ENCODE measurements around the gene ARSB. TPM values are rescaled to one million over a fixed set of nuclear protein-coding genes. Genes with fewer than 3 reads are reported as not detected.

The ARSB gene
- total RNA-seq, 2 experiments from 2014 or later = 9.2 TPM

DNA sequence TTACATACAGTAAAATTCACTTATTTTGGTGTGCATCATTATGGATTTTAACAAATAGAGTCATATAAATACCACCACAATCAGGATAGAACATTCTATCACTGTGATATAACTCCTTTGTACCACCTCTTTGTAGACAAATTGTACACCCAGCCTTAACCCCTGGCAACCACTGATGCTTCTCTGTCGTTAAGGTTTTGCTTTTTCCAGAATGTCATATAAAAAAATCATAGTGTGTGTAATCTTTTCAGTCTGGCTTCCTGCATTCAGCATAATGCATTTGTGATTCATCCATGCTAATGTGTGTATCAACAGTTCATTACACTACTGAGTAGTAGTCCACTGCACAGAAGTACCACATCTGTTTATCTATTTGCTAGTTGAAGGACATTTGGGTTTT, 81.2 kb downstream of the ARSB start:
- POLR2A ChIA-PET = interaction anchor here (1.0 kb wide), 1 partner anchor 10 kb away, joined by 5 read pairs; no protein-coding TSS in a partner anchor
- Histone ChIP-seq H3K4me2 (ENCODE audit: low read length) (no peak overlapping the region), H3K9me3 (ENCODE audit: low read length) (peaks cover 13% of the 10 kb centered on the region; the same call in 1 of the 2 replicates), H3K4me1 (ENCODE audit: insufficient read depth, low read length, poor library complexity, severe bottlenecking) (peaks cover 30% of the 10 kb centered on the region), H3K4me3 (ENCODE audit: low read depth, low read length, poor library complexity, severe bottlenecking) (no peak overlapping the region), H2AFZ (ENCODE audit: low read length) (no peak overlapping the region), H3K79me2 (ENCODE audit: insufficient read depth, low read depth, low read length) (no peaks in the 10 kb centered on the region), H3K36me3 (ENCODE audit: insufficient read depth, low read length) (peaks cover 7% of the 10 kb centered on the region), H3K27ac (ENCODE audit: low read depth, low read length, poor library complexity, severe bottlenecking) (no peak overlapping the region), H4K20me1 (ENCODE audit: insufficient read depth, low read length) (no peaks in the 10 kb centered on the region), H3K9me2 (ENCODE audit: insufficient read depth, low read length) (no peaks in the 10 kb centered on the region)
- no peak for TF ChIP-seq EZH2phosphoT487 (IDR thresholded peaks at IDR 0.05; ENCODE audit: borderline replicate concordance, low read depth, low read length)
- TF ChIP-seq, protein P1, sequence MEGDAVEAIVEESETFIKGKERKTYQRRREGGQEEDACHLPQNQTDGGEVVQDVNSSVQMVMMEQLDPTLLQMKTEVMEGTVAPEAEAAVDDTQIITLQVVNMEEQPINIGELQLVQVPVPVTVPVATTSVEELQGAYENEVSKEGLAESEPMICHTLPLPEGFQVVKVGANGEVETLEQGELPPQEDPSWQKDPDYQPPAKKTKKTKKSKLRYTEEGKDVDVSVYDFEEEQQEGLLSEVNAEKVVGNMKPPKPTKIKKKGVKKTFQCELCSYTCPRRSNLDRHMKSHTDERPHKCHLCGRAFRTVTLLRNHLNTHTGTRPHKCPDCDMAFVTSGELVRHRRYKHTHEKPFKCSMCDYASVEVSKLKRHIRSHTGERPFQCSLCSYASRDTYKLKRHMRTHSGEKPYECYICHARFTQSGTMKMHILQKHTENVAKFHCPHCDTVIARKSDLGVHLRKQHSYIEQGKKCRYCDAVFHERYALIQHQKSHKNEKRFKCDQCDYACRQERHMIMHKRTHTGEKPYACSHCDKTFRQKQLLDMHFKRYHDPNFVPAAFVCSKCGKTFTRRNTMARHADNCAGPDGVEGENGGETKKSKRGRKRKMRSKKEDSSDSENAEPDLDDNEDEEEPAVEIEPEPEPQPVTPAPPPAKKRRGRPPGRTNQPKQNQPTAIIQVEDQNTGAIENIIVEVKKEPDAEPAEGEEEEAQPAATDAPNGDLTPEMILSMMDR (conservative IDR thresholded peaks at IDR 0.05; ENCODE audit: low read length) = no peak
- no TSS peak for BruUV-seq (replicated peaks)
- intact Hi-C loops (cut with micrococcal nuclease; ENCODE audit: unreplicated experiment) = no loop called here
- DNase-seq (ENCODE audit: low spot score) = no peak
- CTCF ChIA-PET (ENCODE audit: unreplicated experiment) = no interaction called here

DNA sequence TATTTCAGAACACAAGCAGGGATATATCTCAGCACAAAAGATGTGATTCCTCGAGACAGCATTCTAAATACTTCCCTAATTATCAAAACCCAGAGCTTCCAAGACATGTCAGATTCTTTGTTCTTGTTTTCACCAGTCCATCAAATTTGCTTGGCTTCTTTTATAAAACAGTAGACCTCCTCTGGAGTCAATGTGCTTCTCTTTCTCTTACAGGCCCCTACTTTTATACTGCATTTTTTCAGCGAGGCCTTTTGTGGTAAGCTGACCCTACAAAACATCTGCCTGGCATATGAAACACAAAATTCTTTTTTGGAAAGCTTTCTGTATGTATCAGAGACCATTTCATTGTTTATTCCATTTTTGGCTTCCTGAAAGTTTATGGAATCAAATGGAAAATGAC, 81.8 kb downstream of the ARSB start:
- BruUV-seq (replicated peaks) = no TSS peak
- no peak overlapping the region for H3K27ac ChIP-seq (ENCODE audit: low read depth, low read length, poor library complexity, severe bottlenecking)
- DNase-seq (ENCODE audit: low spot score) = no peak
- H4K20me1 ChIP-seq (ENCODE audit: insufficient read depth, low read length) = no peaks in the 10 kb centered on the region
- intact Hi-C loops (cut with micrococcal nuclease; ENCODE audit: unreplicated experiment) = no loop called here
- H3K4me1 ChIP-seq (ENCODE audit: insufficient read depth, low read length, poor library complexity, severe bottlenecking) = peaks cover 30% of the 10 kb centered on the region
- H3K4me2 ChIP-seq (ENCODE audit: low read length) = no peak overlapping the region
- peaks cover 16% of the 10 kb centered on the region; the same call in 1 of the 2 replicates for H3K9me3 ChIP-seq (ENCODE audit: low read length)
- no peaks in the 10 kb centered on the region for H3K79me2 ChIP-seq (ENCODE audit: insufficient read depth, low read depth, low read length)
- H3K36me3 ChIP-seq (ENCODE audit: insufficient read depth, low read length) = peaks cover 7% of the 10 kb centered on the region
- no peak overlapping the region for H3K4me3 ChIP-seq (ENCODE audit: low read depth, low read length, poor library complexity, severe bottlenecking)
- ChIA-PET POLR2A (interaction anchor here (0.6 to 1.0 kb wide), 2 partner anchors 11 to 126 kb away, joined by 3 to 5 read pairs; no protein-coding TSS in a partner anchor), CTCF (ENCODE audit: unreplicated experiment) (no interaction called here)
- no peak for TF ChIP-seq EZH2phosphoT487 (IDR thresholded peaks at IDR 0.05; ENCODE audit: borderline replicate concordance, low read depth, low read length)
- TF ChIP-seq, protein P1 (conservative IDR thresholded peaks at IDR 0.05; ENCODE audit: low read length) = no peak
- H3K9me2 ChIP-seq (ENCODE audit: insufficient read depth, low read length) = no peaks in the 10 kb centered on the region
- H2AFZ ChIP-seq (ENCODE audit: low read length) = no peak overlapping the region

DNA sequence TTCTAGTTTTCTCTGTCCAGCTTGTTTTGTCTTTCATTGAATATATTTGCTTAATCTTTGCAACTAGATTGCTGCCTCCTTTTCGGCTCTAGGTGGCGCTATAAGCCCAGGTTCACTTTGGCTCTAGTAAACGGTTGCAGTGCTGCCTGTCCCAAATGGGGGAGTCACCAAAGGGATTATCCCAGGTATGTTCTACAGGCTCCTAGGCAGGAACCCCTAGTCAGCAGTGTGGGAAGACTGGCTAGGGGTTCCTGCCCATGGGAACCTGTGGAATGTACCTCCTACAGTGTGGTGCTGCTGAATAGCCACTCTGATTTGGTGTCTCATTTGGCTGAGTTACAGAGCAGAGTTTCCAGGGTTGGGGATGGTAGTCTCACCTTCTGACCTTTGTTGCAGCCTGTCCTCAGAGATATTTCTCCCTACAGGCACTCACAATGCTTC, 85.2 kb downstream of the ARSB start:
- Histone ChIP-seq H4K20me1 (ENCODE audit: insufficient read depth, low read length) (no peaks in the 10 kb centered on the region), H2AFZ (ENCODE audit: low read length) (no peak overlapping the region), H3K9me3 (ENCODE audit: low read length) (peaks cover 16% of the 10 kb centered on the region; the same call in 1 of the 2 replicates), H3K79me2 (ENCODE audit: insufficient read depth, low read depth, low read length) (no peaks in the 10 kb centered on the region), H3K4me3 (ENCODE audit: low read depth, low read length, poor library complexity, severe bottlenecking) (no peak overlapping the region), H3K27ac (ENCODE audit: low read depth, low read length, poor library complexity, severe bottlenecking) (no peak overlapping the region), H3K4me2 (ENCODE audit: low read length) (no peak overlapping the region), H3K36me3 (ENCODE audit: insufficient read depth, low read length) (peaks cover 7% of the 10 kb centered on the region), H3K9me2 (ENCODE audit: insufficient read depth, low read length) (no peaks in the 10 kb centered on the region), H3K4me1 (ENCODE audit: insufficient read depth, low read length, poor library complexity, severe bottlenecking) (peaks cover under 1% of the 10 kb centered on the region)
- BruUV-seq (replicated peaks) = no TSS peak
- TF ChIP-seq EZH2phosphoT487 (IDR thresholded peaks at IDR 0.05; ENCODE audit: borderline replicate concordance, low read depth, low read length) = no peak
- TF ChIP-seq, protein P1 (conservative IDR thresholded peaks at IDR 0.05; ENCODE audit: low read length) = peak; percentile 84
- ChIA-PET POLR2A (interaction anchor here (0.7 to 1.0 kb wide), 2 partner anchors 11 to 22 kb away, joined by 3 read pairs; no protein-coding TSS in a partner anchor), CTCF (ENCODE audit: unreplicated experiment) (interaction anchor here (0.9 kb wide), 2 partner anchors 152 to 363 kb away, joined by 3 read pairs; no protein-coding TSS in a partner anchor)
- intact Hi-C loops (cut with micrococcal nuclease; ENCODE audit: unreplicated experiment) = no loop called here
- DNase-seq (ENCODE audit: low spot score) = peak; percentile 32

Data from OCI-LY7 (cell line).